GM19025 (cell line): Measurements from ENCODE around the gene MAGI1.
"Not testable (repeated sequence)": the region's sequence is repeated elsewhere in the genome, so short reads cannot be mapped to it uniquely, and the experiment has no call there.

Experiments used
- ATAC-seq: cut with Tn5 transposase; IDR thresholded peaks from one replicate; pipeline ENCODE4 v1.9.1; 2021; ENCODE audit warnings: mild to moderate bottlenecking, low read depth, moderate library complexity; ENCODE audit not compliant: unreplicated experiment

The MAGI1 gene

GRCh38 chr3:65524584-65524983 lies 514.1 kb downstream of the MAGI1 start:
- ATAC-seq: no peak

GRCh38 chr3:65523878-65524277 lies 514.8 kb downstream of the MAGI1 start:
- ATAC-seq: no peak

GRCh38 chr3:65521032-65521431 lies 517.7 kb downstream of the MAGI1 start:
- no peak for ATAC-seq

GRCh38 chr3:65516998-65517397 lies 521.7 kb downstream of the MAGI1 start:
- ATAC-seq: no peak

GRCh38 chr3:65514317-65514716 lies 524.4 kb downstream of the MAGI1 start:
- not testable (repeated sequence) for ATAC-seq

- ATAC-seq: not testable (repeated sequence)
Observed at GRCh38 chr3:65509423-65509794, 529.3 kb downstream of the MAGI1 start.

- ATAC-seq: no peak
Observed at GRCh38 chr3:65508750-65509422, 529.8 kb downstream of the MAGI1 start.

- no peak for ATAC-seq
Observed at GRCh38 chr3:65507437-65507836, 531.3 kb downstream of the MAGI1 start.

GRCh38 chr3:65503776-65504175 lies 534.9 kb downstream of the MAGI1 start:
- no peak for ATAC-seq

- ATAC-seq: no peak
Observed at GRCh38 chr3:65502526-65502925, 536.2 kb downstream of the MAGI1 start.

- ATAC-seq: no peak
Observed at GRCh38 chr3:65500398-65501306, 538.1 kb downstream of the MAGI1 start.

- no peak for ATAC-seq
Observed at GRCh38 chr3:65497846-65498245, 540.9 kb downstream of the MAGI1 start.

GRCh38 chr3:65497236-65497635 lies 541.5 kb downstream of the MAGI1 start:
- no peak for ATAC-seq

- ATAC-seq: no peak
Observed at GRCh38 chr3:65493938-65494337, 544.8 kb downstream of the MAGI1 start.

GRCh38 chr3:65493371-65493882 lies 545.3 kb downstream of the MAGI1 start:
- no peak for ATAC-seq

- no peak for ATAC-seq
Observed at GRCh38 chr3:65492249-65492648, 546.5 kb downstream of the MAGI1 start.

GRCh38 chr3:65490114-65490513 lies 548.6 kb downstream of the MAGI1 start:
- no peak for ATAC-seq

- no peak for ATAC-seq
Observed at GRCh38 chr3:65489253-65489652, 549.5 kb downstream of the MAGI1 start.

- no peak for ATAC-seq
Observed at GRCh38 chr3:65485826-65486469, 552.8 kb downstream of the MAGI1 start.

- ATAC-seq: no peak
Observed at GRCh38 chr3:65484964-65485363, 553.8 kb downstream of the MAGI1 start.

GRCh38 chr3:65483480-65483879 lies 555.2 kb downstream of the MAGI1 start:
- no peak for ATAC-seq
